Measurements from ENCODE around the gene TCERG1L. TPM values are rescaled to one million over a fixed set of nuclear protein-coding genes. Genes with fewer than 3 reads are reported as not detected.

Gene TCERG1L
- total RNA-seq, 1 experiment from 2014 or later: not detected

GRCh38 chr10:131143425-131144165 is 167.9 kb downstream of the TCERG1L start:
- Mint-ChIP-seq H3K36me3 (ENCODE audit: insufficient read depth, unreplicated experiment) (no peaks in the 10 kb centered on the region), H3K4me3 (ENCODE audit: low read depth, unreplicated experiment) (no peak overlapping the region), H3K9me3 (ENCODE audit: low read depth, unreplicated experiment) (peaks cover 10% of the 10 kb centered on the region), H3K27ac (ENCODE audit: unreplicated experiment) (no peak overlapping the region), H3K4me1 (ENCODE audit: low read depth, unreplicated experiment) (no peaks in the 10 kb centered on the region), H3K27me3 (ENCODE audit: unreplicated experiment) (no peaks in the 10 kb centered on the region)
- no TSS peak for BruUV-seq (replicated peaks)
- CTCF ChIA-PET: no interaction called here
- no peak for DNase-seq
- intact Hi-C loops (cut with micrococcal nuclease; ENCODE audit: unreplicated experiment): no loop called here
- TF ChIP-seq CTCF (IDR thresholded peaks at IDR 0.05; ENCODE audit: unreplicated experiment): no peak

- H3K9me3 Mint-ChIP-seq (ENCODE audit: low read depth, unreplicated experiment): peaks cover 5% of the 10 kb centered on the region
- no TSS peak for BruUV-seq (replicated peaks)
- H3K36me3 Mint-ChIP-seq (ENCODE audit: insufficient read depth, unreplicated experiment): no peaks in the 10 kb centered on the region
- CTCF ChIA-PET: no interaction called here
- no peak for DNase-seq
- no peak overlapping the region for H3K27ac Mint-ChIP-seq (ENCODE audit: unreplicated experiment)
- H3K4me1 Mint-ChIP-seq (ENCODE audit: low read depth, unreplicated experiment): no peaks in the 10 kb centered on the region
- H3K27me3 Mint-ChIP-seq (ENCODE audit: unreplicated experiment): no peaks in the 10 kb centered on the region
- TF ChIP-seq CTCF (IDR thresholded peaks at IDR 0.05; ENCODE audit: unreplicated experiment): no peak
- H3K4me3 Mint-ChIP-seq (ENCODE audit: low read depth, unreplicated experiment): no peak overlapping the region
- intact Hi-C loops (cut with micrococcal nuclease; ENCODE audit: unreplicated experiment): no loop called here
These were observed 168.8 kb downstream of the TCERG1L start for GRCh38 chr10:131142517-131143380.

- H3K4me3 Mint-ChIP-seq (ENCODE audit: low read depth, unreplicated experiment): no peak overlapping the region
- BruUV-seq (replicated peaks): no TSS peak
- intact Hi-C loops (cut with micrococcal nuclease; ENCODE audit: unreplicated experiment): no loop called here
- CTCF ChIA-PET: no interaction called here
- H3K27ac Mint-ChIP-seq (ENCODE audit: unreplicated experiment): no peak overlapping the region
- no peak for DNase-seq
- no peak for TF ChIP-seq CTCF (IDR thresholded peaks at IDR 0.05; ENCODE audit: unreplicated experiment)
- no peaks in the 10 kb centered on the region for H3K36me3 Mint-ChIP-seq (ENCODE audit: insufficient read depth, unreplicated experiment)
- H3K4me1 Mint-ChIP-seq (ENCODE audit: low read depth, unreplicated experiment): no peaks in the 10 kb centered on the region
- peaks cover 5% of the 10 kb centered on the region for H3K9me3 Mint-ChIP-seq (ENCODE audit: low read depth, unreplicated experiment)
- H3K27me3 Mint-ChIP-seq (ENCODE audit: unreplicated experiment): no peaks in the 10 kb centered on the region
These were observed 169.6 kb downstream of the TCERG1L start for GRCh38 chr10:131141645-131142516.

GRCh38 chr10:131141207-131141606 is 170.3 kb downstream of the TCERG1L start:
- CTCF ChIA-PET: interaction anchor here (0.6 kb wide), 1 partner anchor 278 kb away, joined by 4 read pairs; no protein-coding TSS in a partner anchor

More at GRCh38 chr10:131141207-131141606, 170.3 kb downstream of the TCERG1L start:
- TF ChIP-seq CTCF (IDR thresholded peaks at IDR 0.05; ENCODE audit: unreplicated experiment): no peak
- BruUV-seq (replicated peaks): no TSS peak
- H3K4me3 Mint-ChIP-seq (ENCODE audit: low read depth, unreplicated experiment): no peak overlapping the region
- H3K36me3 Mint-ChIP-seq (ENCODE audit: insufficient read depth, unreplicated experiment): no peaks in the 10 kb centered on the region
- intact Hi-C loops (cut with micrococcal nuclease; ENCODE audit: unreplicated experiment): no loop called here
- no peaks in the 10 kb centered on the region for H3K27me3 Mint-ChIP-seq (ENCODE audit: unreplicated experiment)
- peaks cover 5% of the 10 kb centered on the region for H3K9me3 Mint-ChIP-seq (ENCODE audit: low read depth, unreplicated experiment)
- H3K27ac Mint-ChIP-seq (ENCODE audit: unreplicated experiment): no peak overlapping the region
- no peak for DNase-seq
- H3K4me1 Mint-ChIP-seq (ENCODE audit: low read depth, unreplicated experiment): no peaks in the 10 kb centered on the region

Measured in Calu3 (cell line).